Putamen (tissue), 1 donor: Measurements from ENCODE around the gene PRPF38B.
"Not testable (repeated sequence)": the region's sequence is repeated elsewhere in the genome, so short reads cannot be mapped to it uniquely, and the experiment has no call there.

ENCODE experiments used
- DNase-seq: peaks from one replicate; pipeline ENCODE4 v3.0.0-alpha.2; 2016; ENCODE audit warnings: low spot score

PRPF38B gene

GRCh38 chr1:108691942-108692723, at the start of gene PRPF38B:
Gene PRPF38B (plus strand): TSS chr1:108692310. CDS start chr1:108692592, 282 bp downstream.
- DNase-seq: peak; percentile 95

- DNase-seq: peak; percentile 49
Observed at GRCh38 chr1:108643492-108644335, 48.4 kb upstream of the PRPF38B start.

- DNase-seq: no peak
Observed at GRCh38 chr1:108644984-108645383, 47.1 kb upstream of the PRPF38B start.

GRCh38 chr1:108645564-108646184, 46.4 kb upstream of the PRPF38B start:
- DNase-seq: no peak

- no peak for DNase-seq
Observed at GRCh38 chr1:108646265-108646647, 45.9 kb upstream of the PRPF38B start.

GRCh38 chr1:108646648-108647269, 45.4 kb upstream of the PRPF38B start:
- peak; percentile 47 for DNase-seq

- DNase-seq: no peak
Observed at GRCh38 chr1:108653431-108654105, 38.5 kb upstream of the PRPF38B start.

- DNase-seq: no peak
Observed at GRCh38 chr1:108657356-108658080, 34.6 kb upstream of the PRPF38B start.

- peak; percentile 66 for DNase-seq
Observed at GRCh38 chr1:108661030-108661609, 31.0 kb upstream of the PRPF38B start, which contains the start of gene HENMT1. Gene HENMT1 (minus strand): TSS chr1:108661093. CDS start chr1:108659884, 1,209 bp downstream.

GRCh38 chr1:108663074-108663473, 29.0 kb upstream of the PRPF38B start:
- no peak for DNase-seq

- DNase-seq: no peak
Observed at GRCh38 chr1:108664481-108664880, 27.6 kb upstream of the PRPF38B start.

- DNase-seq: no peak
Observed at GRCh38 chr1:108665067-108665466, 27.0 kb upstream of the PRPF38B start.

- DNase-seq: no peak
Observed at GRCh38 chr1:108665771-108666170, 26.3 kb upstream of the PRPF38B start.

GRCh38 chr1:108667422-108667821, 24.7 kb upstream of the PRPF38B start:
- not testable (repeated sequence) for DNase-seq

GRCh38 chr1:108668777-108669176, 23.3 kb upstream of the PRPF38B start:
- DNase-seq: no peak

- no peak for DNase-seq
Observed at GRCh38 chr1:108669679-108670078, 22.4 kb upstream of the PRPF38B start.

- no peak for DNase-seq
Observed at GRCh38 chr1:108670131-108670773, 21.9 kb upstream of the PRPF38B start.

GRCh38 chr1:108671143-108671542, 21.0 kb upstream of the PRPF38B start:
- DNase-seq: no peak

GRCh38 chr1:108678706-108679105, 13.4 kb upstream of the PRPF38B start:
- no peak for DNase-seq
